Measurements from ENCODE around the gene PDE4DIP.
"Not testable (repeated sequence)": the region's sequence is repeated elsewhere in the genome, so short reads cannot be mapped to it uniquely, and the experiment has no call there.

- TF ChIP-seq CTCF (IDR thresholded peaks at IDR 0.05; ENCODE audit: extremely low read depth in 1 of 2, insufficient read depth in 1 of 2, low read depth in 1 of 2, low read length in 2 of 2); POLR2A (IDR thresholded peaks at IDR 0.05; ENCODE audit: low read depth, low read length): not testable (repeated sequence)
Measured at GRCh38 chr1:148962127-148962857, 118.1 kb downstream of the PDE4DIP start.

All from endothelial cell of umbilical vein (primary cell).